Measurements from ENCODE around the gene GPANK1.

Gene GPANK1

GRCh38 chr6:31676322-31676903 lies 11.6 kb upstream of the GPANK1 start:
- TF ChIP-seq CTCF (conservative IDR thresholded peaks at IDR 0.05; ENCODE audit: low read depth, low read length): no peak
- no peak for DNase-seq (ENCODE audit: low read depth)
- H3K4me3 ChIP-seq (ENCODE audit: low read depth, low read length): no peak overlapping the region

GRCh38 chr6:31669676-31670075 lies 4.9 kb upstream of the GPANK1 start, which contains the start of gene LY6G5B:
Gene LY6G5B (plus strand): TSS chr6:31669976. CDS start chr6:31670951, 975 bp downstream.
- no peak within 1 kb of the TSS for H3K4me3 ChIP-seq (ENCODE audit: low read depth, low read length)
- TF ChIP-seq CTCF (conservative IDR thresholded peaks at IDR 0.05; ENCODE audit: low read depth, low read length): no peak

GRCh38 chr6:31666337-31666965 lies 1.7 kb upstream of the GPANK1 start:
- peak overlapping the region; percentile 98 for H3K4me3 ChIP-seq (ENCODE audit: low read depth, low read length)
- peak; percentile 39 for DNase-seq (ENCODE audit: low read depth)
- TF ChIP-seq CTCF (conservative IDR thresholded peaks at IDR 0.05; ENCODE audit: low read depth, low read length): no peak

More at GRCh38 chr6:31669676-31670075, 4.9 kb upstream of the GPANK1 start, which contains the start of gene LY6G5B:
- DNase-seq (ENCODE audit: low read depth): no peak

- TF ChIP-seq CTCF (conservative IDR thresholded peaks at IDR 0.05; ENCODE audit: low read depth, low read length): peak; percentile 5
- H3K4me3 ChIP-seq (ENCODE audit: low read depth, low read length): peak within 1 kb of the TSS; percentile 98
- DNase-seq (ENCODE audit: low read depth): peak; percentile 98
Measured at GRCh38 chr6:31665501-31666336, 922 bp upstream of the GPANK1 start, which contains the start of gene CSNK2B. Gene CSNK2B (plus strand): TSS chr6:31666080. CDS start chr6:31666832, 752 bp downstream.

DNA sequence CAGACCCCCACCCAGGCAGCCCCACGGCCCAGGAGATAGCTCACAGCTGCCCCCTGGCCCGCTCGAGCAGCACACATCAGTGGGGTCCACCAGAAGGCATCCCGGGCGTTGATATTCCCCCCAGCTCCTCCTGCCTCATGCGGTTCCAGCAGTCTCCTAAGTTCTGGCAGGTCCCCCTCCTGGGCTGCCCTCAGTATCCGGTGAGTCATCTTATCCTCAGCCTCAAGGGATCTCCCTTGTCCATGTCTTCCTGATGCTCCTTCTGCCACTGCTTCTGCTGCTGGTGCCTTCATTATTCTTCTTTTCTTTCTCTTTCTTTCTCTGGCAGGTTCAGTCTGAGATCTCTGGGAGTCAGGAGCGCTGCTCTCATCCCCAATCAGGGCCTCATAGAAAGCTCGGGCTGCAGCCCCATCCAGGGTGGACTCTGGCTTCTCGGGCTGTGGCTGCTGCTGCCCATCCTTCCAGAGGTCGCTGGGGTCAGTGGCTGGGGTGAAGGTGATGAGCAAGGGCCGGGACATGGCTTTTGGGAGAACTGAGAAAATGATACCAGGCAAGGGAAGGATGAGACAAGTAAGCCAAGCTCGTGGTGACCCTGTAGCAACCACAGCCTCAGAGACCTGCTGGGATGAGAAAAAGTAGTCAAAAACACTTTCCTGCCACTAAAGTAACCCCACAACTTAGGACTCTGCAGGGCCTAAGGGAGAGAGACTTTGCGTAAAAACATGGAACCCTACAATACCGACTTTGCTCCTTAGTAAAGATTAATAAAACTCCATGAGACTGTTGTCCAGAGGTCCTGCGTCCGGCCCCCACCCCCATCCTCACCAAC lies 622 bp downstream of the GPANK1 start:
- peak; percentile 78 for DNase-seq (ENCODE audit: low read depth)
- peak overlapping the region; percentile 98 for H3K4me3 ChIP-seq (ENCODE audit: low read depth, low read length)
- TF ChIP-seq CTCF (conservative IDR thresholded peaks at IDR 0.05; ENCODE audit: low read depth, low read length): no peak

Data from choroid plexus epithelial cell (primary cell).